Activated CD8-positive, alpha-beta memory T cell treated with anti-CD3 and anti-CD28 coated beads, Interleukin-2, amount 50 U/mL, for 1 hour (primary cell): ENCODE data around the gene AKAP10.
"Not testable (repeated sequence)": the region's sequence is repeated elsewhere in the genome, so short reads cannot be mapped to it uniquely, and the experiment has no call there.

Experiments used
- DNase-seq: peaks from one replicate; pipeline ENCODE4 v3.0.0-alpha.2; 2020; ENCODE audit errors: extremely low read depth

Gene AKAP10

GRCh38 chr17:19867329-19868078 lies 110.1 kb downstream of the AKAP10 start, which contains the start of gene ULK2:
Gene ULK2 (minus strand): TSS chr17:19867936. CDS start chr17:19867417, 519 bp downstream.
- DNase-seq = no peak

GRCh38 chr17:19867079-19867328 lies 110.6 kb downstream of the AKAP10 start:
- DNase-seq = no peak

GRCh38 chr17:19865021-19865420 lies 112.6 kb downstream of the AKAP10 start:
- DNase-seq = no peak

DNA sequence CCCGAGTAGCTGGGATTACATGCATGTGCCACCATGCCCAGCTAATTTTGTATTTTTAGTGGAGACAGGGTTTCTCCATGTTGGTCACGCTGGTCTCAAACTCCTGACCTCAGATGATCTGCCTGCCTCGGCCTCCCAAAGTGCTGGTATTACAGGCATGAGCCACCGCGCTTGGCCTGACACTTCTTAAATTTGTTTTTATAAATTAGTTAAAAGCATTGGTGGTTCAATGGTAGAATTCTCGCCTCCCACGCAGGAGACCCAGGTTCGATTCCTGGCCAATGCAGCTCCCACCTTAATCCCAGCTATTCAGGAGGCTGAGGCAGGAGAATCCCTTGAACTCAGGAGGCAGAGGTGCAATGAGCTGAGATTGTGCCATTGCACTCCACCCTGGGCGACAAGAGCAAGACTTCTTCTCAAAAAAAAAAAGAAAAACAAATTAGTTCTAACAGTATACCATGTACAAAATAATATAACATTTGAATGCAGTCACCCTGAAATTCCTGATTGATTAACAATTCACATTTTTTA lies 116.9 kb downstream of the AKAP10 start:
- not testable (repeated sequence) for DNase-seq

GRCh38 chr17:19857640-19858039 lies 120.0 kb downstream of the AKAP10 start:
- no peak for DNase-seq
